Stimulated activated CD4-positive, alpha-beta T cell treated with anti-CD3 and anti-CD28 coated beads, Interleukin-15, amount 100 ng/mL, for 24 hours (primary cell): Measurements from ENCODE around the gene MZT2A.
A peak's percentile ranks its signal among the peaks of the same experiment; 100 is the strongest.
"Not testable (repeated sequence)": the region's sequence is repeated elsewhere in the genome, so short reads cannot be mapped to it uniquely, and the experiment has no call there.

Experiments used
- DNase-seq: peaks from one replicate; pipeline ENCODE4 v3.0.0-alpha.2; 2020

The MZT2A gene

GRCh38 chr2:131492015-131492417 lies at the start of gene MZT2A:
TSS of gene MZT2A (minus strand) at chr2:131492397. CDS start at chr2:131492376, 21 bp downstream.
- not testable (repeated sequence) for DNase-seq

DNA sequence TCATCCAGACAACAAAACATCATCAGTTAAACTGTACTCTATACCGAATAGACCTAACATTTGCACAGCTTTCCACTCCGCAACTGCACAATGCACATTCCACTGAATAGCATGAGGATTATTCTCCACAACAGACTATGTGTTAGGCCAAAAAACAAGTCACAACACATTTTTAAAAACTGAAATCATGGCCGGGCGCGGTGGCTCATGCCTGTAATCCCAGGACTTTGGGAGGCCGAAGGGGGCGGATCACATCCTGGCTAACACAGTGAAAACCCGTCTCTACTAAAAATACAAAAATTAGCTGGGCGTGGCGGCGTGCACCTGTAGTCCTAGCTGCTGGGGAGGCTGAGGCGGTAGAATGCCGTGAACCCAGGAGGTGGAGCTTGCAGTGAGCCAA lies 46.7 kb upstream of the MZT2A start:
- DNase-seq: not testable (repeated sequence)

- DNase-seq: not testable (repeated sequence)
Measured at GRCh38 chr2:131536841-131537240, 44.6 kb upstream of the MZT2A start.

GRCh38 chr2:131535951-131536826 lies 44.0 kb upstream of the MZT2A start:
- DNase-seq: not testable (repeated sequence)

- DNase-seq: no peak
Measured at GRCh38 chr2:131535526-131535925, 43.3 kb upstream of the MZT2A start.

GRCh38 chr2:131534965-131535364 lies 42.8 kb upstream of the MZT2A start:
- not testable (repeated sequence) for DNase-seq

DNA sequence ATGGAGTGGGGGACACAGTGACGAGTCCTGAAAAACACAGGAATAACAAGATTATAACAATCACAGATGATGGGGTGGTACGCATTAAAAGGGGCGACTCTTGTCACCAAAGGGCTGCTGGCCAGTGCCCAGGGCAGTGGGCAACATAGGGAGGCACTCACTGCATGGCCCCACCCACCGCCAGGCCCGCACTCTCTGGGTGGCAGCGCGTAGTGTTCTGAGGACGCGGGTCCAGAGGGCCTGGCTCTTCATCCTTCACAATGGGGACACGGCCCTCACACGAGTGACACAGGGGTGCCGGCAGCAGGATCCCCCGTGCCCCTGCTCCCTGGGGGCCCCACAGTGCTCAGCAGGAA lies 42.1 kb upstream of the MZT2A start:
- DNase-seq: not testable (repeated sequence)

- not testable (repeated sequence) for DNase-seq
Measured at GRCh38 chr2:131533609-131534316, 41.6 kb upstream of the MZT2A start.

GRCh38 chr2:131532723-131533608 lies 40.8 kb upstream of the MZT2A start:
- not testable (repeated sequence) for DNase-seq

GRCh38 chr2:131531547-131532185 lies 39.5 kb upstream of the MZT2A start:
- not testable (repeated sequence) for DNase-seq

GRCh38 chr2:131530626-131531344 lies 38.6 kb upstream of the MZT2A start:
- DNase-seq: not testable (repeated sequence)

DNA sequence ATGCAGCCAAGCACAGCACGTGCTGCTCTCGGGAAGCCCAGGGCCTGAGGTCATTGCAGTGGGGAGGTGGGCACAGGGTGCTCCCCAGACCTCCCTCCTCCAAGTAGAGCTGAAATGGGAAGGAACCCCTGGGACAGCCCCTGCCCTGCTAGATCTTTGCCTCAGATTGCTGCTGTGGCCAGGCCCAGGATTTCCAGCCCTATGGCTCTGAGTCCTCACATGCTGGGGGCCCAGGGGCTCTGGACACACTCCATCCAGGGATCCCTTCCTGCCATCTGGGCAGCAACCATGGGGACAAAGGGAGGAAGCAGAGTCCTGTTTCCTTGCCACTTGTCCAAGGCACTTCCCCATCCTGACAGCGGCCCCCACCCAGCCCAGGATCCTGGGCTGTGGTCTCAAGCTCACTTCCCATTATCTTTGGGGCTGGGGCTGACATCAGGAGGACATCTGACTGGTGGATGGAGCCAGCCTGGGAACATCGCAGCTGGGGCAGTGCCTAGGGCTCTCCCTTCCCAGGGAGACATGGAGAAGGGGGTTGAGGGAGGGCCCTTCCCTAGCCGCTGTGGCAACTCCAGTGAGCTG lies 37.8 kb upstream of the MZT2A start:
- not testable (repeated sequence) for DNase-seq

DNA sequence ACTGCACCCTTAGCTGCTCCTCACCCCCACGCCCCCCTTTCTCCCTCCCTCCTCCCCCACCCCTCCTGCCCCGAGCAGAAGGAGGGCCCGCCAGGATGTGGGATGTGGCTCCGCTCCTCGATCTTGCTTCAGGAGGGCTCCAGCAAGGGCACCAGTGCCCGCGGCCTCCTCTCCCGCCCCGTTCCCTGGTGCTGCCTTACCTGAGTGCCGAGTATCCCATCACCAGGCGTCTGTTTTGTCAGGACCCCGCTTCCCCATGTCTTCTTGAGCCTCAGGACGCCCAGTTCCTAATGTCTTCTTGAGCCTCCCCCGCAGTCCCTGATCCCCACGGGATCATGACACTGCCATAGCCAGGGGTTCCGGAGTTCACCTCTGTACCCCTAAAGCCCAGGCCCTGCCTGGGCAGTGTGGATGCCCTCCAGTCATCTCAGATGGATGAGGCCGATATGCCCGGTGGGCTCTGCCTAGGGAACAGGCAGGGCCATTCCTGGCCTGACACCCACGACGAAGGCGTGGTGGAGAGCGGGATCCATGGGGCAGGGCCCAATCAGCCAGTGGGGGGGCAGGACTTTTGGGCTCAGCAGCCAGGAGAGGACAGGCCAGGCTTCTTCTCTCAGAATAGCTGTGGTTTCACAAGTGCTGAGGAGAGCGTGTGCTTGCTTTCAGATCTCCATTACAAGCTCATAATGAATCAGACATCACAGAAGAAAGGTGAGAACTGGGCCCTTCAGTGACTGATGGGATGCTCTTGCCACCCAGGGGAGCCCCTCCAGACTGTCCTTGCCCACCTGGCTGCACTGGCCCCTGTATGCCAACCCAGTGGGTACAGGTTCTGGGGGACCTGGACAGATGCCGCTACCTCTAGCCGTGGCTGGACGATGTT lies 37.0 kb upstream of the MZT2A start:
- not testable (repeated sequence) for DNase-seq

DNA sequence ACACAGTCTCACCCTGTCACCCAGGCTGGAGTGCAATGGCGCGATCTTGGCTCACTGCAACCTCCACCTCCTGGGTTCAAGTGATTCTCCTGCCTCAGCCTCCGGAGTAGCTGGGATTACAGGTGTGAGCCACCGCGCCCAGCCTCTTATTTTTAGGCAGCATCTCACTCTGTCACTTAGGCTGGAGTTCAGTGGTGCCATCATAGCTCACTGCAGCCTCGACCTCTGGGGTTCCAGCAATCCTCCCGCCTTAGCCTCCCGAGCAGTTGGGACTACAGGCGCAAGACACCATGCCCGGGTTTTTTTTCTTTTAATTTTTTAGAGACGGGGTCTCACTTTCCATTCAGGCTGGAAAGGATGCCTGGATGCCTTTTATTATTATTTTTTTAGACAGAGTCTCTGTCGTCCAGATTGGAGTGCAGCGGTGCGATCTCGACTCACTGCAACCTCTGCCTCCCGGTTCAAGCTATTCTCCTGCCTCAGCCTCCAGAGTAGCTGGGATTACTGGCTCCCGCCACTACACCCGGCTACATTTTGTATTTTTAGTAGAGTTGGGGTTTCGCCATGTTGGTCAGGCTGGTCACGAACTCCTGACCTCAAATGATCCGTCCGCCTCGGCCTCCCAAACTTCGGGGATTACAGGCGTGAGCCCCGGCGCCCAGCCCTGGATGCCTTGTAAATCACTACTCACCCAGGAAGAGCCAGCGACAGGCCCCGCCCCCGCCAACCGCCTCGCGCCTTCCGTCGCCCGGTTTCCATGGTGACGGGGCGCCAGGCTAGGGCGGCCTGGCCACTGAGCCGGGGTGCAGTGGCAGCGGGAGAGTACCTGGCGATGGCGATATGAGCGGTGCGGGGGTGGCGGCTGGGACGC lies 35.2 kb upstream of the MZT2A start, which contains the start of gene CCDC74A:
Gene CCDC74A (plus strand): TSS at position 758 of the 871 bp plus-strand sequence. CDS start 83 bp downstream, at position 841.
- DNase-seq: peak; percentile 89

DNA sequence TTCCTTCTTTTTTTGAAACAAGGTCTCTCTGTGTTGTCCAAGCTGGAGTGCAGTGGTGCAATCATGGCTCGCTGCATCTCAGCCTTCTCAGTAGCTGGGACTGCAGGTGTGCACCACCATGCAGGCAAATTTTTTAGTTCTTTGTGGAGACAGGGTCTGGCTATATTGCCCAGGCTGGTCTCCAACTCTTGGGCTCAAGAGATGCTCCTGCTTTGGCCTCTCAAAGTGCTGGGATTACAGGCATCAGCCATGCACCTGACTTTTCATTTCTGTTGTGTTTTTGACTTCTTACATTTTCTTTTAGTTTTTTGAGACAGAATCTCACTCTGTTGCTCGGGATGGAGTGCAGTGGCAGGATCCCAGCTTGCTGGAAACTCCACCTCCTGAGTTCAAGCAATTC lies 33.1 kb upstream of the MZT2A start:
- DNase-seq: not testable (repeated sequence)

DNA sequence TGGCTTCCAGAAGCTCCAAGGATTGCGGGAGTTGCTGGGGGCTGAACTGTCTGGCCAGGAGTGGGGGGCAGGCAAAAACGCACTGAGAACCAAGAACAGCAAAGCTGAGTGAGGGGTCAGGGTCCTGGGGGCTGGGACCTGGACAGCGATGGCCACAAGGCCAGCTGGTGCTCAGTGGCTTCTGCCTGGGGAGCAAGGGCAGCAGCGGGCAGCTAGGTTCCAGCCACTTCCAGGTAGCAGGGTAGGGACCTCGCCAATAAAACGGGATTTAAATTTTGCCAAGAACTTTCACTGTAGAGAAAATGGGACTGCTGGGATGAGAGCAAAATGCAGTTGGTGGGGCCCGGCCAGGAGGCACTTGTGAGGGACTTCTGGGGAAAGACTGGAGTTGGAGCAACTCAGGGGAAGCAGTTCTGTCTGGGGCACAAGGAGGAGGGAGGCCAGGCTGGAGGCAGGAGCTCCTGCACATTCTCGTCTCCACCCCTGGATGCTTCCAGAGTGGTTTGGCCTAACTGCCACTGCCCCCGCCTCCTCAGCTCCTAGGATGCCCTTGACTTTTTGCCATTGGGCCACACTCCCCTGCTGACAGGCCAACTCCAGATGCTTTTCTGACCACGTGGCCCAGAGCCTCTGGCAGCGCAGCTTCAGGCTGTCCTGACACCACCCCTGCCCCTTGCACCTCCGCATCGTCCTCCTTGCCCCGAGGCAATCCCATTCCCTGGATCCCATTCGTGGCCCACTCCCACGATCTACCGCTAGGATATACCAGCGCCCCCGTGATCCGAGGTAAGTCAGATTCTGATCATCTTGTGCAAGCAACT lies 30.0 kb upstream of the MZT2A start:
- no peak for DNase-seq

- not testable (repeated sequence) for DNase-seq
Measured at GRCh38 chr2:131521524-131521923, 29.3 kb upstream of the MZT2A start.

DNA sequence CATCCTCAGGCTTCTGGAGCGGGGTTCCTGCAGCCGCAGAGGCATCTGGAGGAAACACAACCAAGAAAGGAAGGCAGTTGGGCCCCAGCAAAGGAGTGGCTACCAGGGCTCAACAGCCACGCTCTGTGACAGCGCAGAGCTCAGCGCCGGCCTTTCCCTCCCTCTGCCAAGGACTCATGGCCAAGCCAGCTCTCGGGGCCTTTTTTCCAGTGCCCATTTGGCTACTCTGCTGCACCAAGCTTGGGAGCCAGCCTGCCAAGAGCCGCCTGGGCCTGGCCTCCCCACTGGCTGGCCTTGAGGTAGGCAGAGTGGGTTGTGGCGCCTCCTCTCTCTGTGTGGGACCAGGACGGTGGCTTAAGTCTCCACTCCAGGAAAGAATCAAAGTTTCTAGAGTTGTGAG lies 28.3 kb upstream of the MZT2A start:
- no peak for DNase-seq
